Gastrocnemius medialis (tissue), 4 donors: ENCODE results near the gene CUL9. TPM values are rescaled to one million over a fixed set of nuclear protein-coding genes. Genes with fewer than 3 reads are reported as not detected.
A peak's percentile ranks its signal among the peaks of the same experiment; 100 is the strongest.

Experiments used
- ATAC-seq, 2 donors: fragments of 150-250 bp; one replicate each; pipeline ENCODE4 v1.9.1; 2016
- DNase-seq, 2 donors: peaks; one replicate each; pipeline ENCODE4 v3.0.0-alpha.2; 2019
- H3K27ac ChIP-seq, 4 donors: fragments of 200-600 bp; sonication (generic); 1 replicate in 1 of 4; 2 replicates in 3 of 4; pipeline ENCODE4 v1.5.1; 2016 to 2018; ENCODE audit warnings: mild to moderate bottlenecking in 2 of 4, moderate library complexity in 1 of 4
- H3K27me3 ChIP-seq, 3 donors: fragments of 200-600 bp; sonication (generic) in 2 of 3; 1 replicate in 1 of 3; 2 replicates in 2 of 3; pipeline versions ENCODE4 v1.5.1 to v1.6.0; 2016 to 2019; ENCODE audit warnings: mild to moderate bottlenecking in 1 of 3, moderate library complexity in 1 of 3
- H3K36me3 ChIP-seq, 2 donors: fragments of 200-600 bp; sonication (generic) in 1 of 2; one replicate each; pipeline ENCODE4 v1.5.1; 2017 to 2018
- H3K4me1 ChIP-seq, 2 donors: fragments of 200-600 bp; sonication (generic) in 1 of 2; one replicate each; pipeline ENCODE4 v1.5.1; 2016 to 2017; ENCODE audit warnings: mild to moderate bottlenecking in 2 of 2
- H3K4me3 ChIP-seq, 4 donors: fragments of 200-600 bp; sonication (generic) in 3 of 4; 1 replicate in 1 of 4; 2 replicates in 3 of 4; pipeline ENCODE4 v1.5.1; 2016 to 2019; ENCODE audit warnings: mild to moderate bottlenecking in 2 of 4
- H3K9me3 ChIP-seq, 3 donors: fragments of 200-600 bp; sonication (generic) in 2 of 3; 1 replicate in 1 of 3; 2 replicates in 2 of 3; pipeline ENCODE4 v1.5.1; 2016 to 2019
- POLR2A ChIP-seq, 2 donors: fragments of 450-650 bp; IDR thresholded peaks; one replicate each; pipeline ENCODE4 v1.6.1; 2017; ENCODE audit warnings: antibody characterized with exemption in 2 of 2, mild to moderate bottlenecking in 2 of 2, moderate library complexity in 2 of 2
- in situ Hi-C, 4 donors: fragments of 200-750 bp; cut with MboI; loops; one replicate each; pipeline versions ENCODE4 v1.15.0 to v1.8.0; 2017; ENCODE audit warnings: low sequenced_read_pairs in 4 of 4
- intact Hi-C: fragments of 100-400 bp; cut with DNase I; formaldehyde crosslinking; loops from one replicate; pipeline ENCODE4 v1.15.1; 2023; ENCODE audit warnings: low total_unique reads
- total RNA-seq, 4 donors: library from RNA; depleted of rRNA; stranded (reverse); fragments of >200 nt; gene quantifications; one replicate each; pipeline versions ENCODE4 v1.1.0 to v1.2.3, GENCODE V29; 2016
- TF ChIP-seq, protein P1 (sequence below), 5 experiments: fragments of 450-650 bp in 3 of 5; fragments of 200-600 bp in 2 of 5; sonication (generic) in 2 of 5; IDR thresholded peaks in 4 of 5; conservative IDR thresholded peaks in 1 of 5; 1 replicate in 4 of 5; 2 replicates in 1 of 5; pipeline ENCODE4 v1.5.1; 2016 to 2019; ENCODE audit warnings: antibody characterized with exemption in 5 of 5, mild to moderate bottlenecking in 3 of 5, moderate library complexity in 3 of 5

The CUL9 gene
- total RNA-seq, 4 donors from 2014 or later, result 5.3 to 20.1 (median 7.1) TPM

DNA sequence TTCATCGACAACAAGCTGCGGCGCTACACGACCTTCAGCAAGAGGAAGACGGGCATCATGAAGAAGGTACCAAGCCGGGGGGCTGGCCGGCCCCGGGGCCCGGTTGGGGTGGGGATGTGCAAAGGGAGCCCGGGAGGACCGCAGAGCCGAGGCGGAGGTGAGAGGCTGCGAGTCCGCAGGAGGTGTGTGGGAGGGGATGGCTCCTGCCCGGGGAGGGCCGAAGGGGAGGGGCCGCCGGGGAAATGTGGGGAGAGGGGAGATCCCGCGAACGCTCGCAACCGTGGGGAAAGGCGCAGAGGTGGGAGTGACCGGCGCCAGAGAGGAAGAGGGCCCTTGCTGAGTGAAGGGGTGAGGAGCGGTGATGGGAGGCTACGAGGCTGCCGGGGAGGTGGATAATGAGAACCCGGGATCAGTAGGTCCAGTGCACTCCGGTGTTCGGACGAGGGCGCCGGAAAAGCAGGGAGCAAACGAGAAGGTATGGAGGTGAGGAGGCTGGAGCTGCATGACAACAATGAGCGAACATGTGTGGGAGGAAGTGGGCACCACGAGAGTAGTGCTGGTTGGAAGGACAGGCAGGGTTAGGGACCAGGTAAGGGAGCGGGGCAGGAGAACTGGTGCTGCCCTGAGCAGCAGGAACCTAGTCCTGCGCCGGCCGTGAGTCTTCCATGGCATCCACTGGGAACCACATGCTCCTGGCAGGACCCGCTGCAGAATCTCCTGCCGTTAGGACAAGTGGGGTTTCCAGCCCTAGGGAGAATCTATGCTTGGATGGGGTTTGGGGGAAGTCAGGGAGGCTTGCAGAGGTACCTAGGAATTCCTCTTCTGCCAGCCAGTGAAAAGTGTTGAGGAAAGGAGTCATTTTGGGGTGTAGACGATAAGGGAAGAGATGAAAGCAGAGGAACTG lies 9.6 kb upstream of the CUL9 start:
- TF ChIP-seq, protein P1, sequence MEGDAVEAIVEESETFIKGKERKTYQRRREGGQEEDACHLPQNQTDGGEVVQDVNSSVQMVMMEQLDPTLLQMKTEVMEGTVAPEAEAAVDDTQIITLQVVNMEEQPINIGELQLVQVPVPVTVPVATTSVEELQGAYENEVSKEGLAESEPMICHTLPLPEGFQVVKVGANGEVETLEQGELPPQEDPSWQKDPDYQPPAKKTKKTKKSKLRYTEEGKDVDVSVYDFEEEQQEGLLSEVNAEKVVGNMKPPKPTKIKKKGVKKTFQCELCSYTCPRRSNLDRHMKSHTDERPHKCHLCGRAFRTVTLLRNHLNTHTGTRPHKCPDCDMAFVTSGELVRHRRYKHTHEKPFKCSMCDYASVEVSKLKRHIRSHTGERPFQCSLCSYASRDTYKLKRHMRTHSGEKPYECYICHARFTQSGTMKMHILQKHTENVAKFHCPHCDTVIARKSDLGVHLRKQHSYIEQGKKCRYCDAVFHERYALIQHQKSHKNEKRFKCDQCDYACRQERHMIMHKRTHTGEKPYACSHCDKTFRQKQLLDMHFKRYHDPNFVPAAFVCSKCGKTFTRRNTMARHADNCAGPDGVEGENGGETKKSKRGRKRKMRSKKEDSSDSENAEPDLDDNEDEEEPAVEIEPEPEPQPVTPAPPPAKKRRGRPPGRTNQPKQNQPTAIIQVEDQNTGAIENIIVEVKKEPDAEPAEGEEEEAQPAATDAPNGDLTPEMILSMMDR (IDR thresholded peaks at IDR 0.05 in 4 of 5, conservative IDR thresholded peaks at IDR 0.05 in 1 of 5), result no peak
- TF ChIP-seq POLR2A (IDR thresholded peaks at IDR 0.05), result peak in 1 of 2 donors; percentile 22

DNA sequence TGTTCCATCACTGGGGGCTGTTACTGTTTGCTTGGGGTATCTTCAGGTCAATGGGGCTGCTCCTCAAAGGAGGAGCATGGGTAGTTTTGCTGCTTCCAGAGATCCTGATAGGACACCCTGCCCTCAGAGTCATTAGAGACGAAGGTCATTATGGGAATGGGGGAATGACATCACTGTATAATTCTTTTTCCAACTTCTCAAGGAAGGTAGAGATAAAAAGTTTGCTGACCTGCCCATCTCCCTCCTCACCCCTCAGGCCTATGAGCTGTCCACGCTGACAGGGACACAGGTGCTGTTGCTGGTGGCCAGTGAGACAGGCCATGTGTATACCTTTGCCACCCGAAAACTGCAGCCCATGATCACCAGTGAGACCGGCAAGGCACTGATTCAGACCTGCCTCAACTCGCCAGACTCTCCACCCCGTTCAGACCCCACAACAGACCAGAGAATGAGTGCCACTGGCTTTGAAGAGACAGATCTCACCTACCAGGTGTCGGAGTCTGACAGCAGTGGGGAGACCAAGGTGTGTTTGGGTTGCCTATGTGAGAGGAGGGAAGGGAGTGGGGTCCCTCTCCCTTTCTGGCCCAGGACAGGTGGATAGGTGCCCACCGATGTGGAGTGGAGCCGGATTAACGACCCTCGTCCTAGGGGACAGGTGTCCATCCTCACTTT lies 8.3 kb upstream of the CUL9 start:
- intact Hi-C loops, result loop anchor here (2.0 to 10.0 kb wide), 7 partner anchors 194 to 1439 kb away; partner anchors contain the start of genes ABCC10, BICRAL, HSP90AB1 and POLH
- no peak for ATAC-seq
- H3K27ac ChIP-seq, result peak overlapping the region; percentile 89 to 98 (median 92)
- H3K36me3 ChIP-seq, result peaks cover 0 to 29% of the 10 kb centered on the region in 2 donors
- no peaks in the 10 kb centered on the region for H3K27me3 ChIP-seq
- DNase-seq, result no peak
- TF ChIP-seq POLR2A (IDR thresholded peaks at IDR 0.05), result no peak
- TF ChIP-seq, protein P1 (IDR thresholded peaks at IDR 0.05 in 4 of 5, conservative IDR thresholded peaks at IDR 0.05 in 1 of 5), result no peak
- H3K4me3 ChIP-seq, result peak overlapping the region; percentile 68 to 96 (median 92)
- no peaks in the 10 kb centered on the region for H3K9me3 ChIP-seq
- in situ Hi-C loops, result no loop called here
- H3K4me1 ChIP-seq, result peaks cover 30 to 41% of the 10 kb centered on the region in 2 donors

More for the DNA sequence above, 9.6 kb upstream of the CUL9 start:
- Histone ChIP-seq H3K4me3 (peak overlapping the region; percentile 86 to 96 (median 92)), H3K36me3 (peaks cover 0 to 18% of the 10 kb centered on the region in 2 donors), H3K27ac (peak overlapping the region; percentile 89 to 98 (median 92)), H3K27me3 (no peaks in the 10 kb centered on the region), H3K9me3 (no peaks in the 10 kb centered on the region), H3K4me1 (peaks cover 30 to 41% of the 10 kb centered on the region in 2 donors)
- peak; percentile 15 to 41 for DNase-seq
- intact Hi-C loops (loop anchor here (2.0 to 10.0 kb wide), 7 partner anchors 195 to 1438 kb away; partner anchors contain the start of genes ABCC10, BICRAL, HSP90AB1 and POLH), in situ Hi-C loops (no loop called here)
- no peak for ATAC-seq

GRCh38 chr6:43174263-43175112 lies 7.5 kb upstream of the CUL9 start:
- intact Hi-C loops, result loop anchor here (5.0 to 10.0 kb wide), 6 partner anchors 193 to 1440 kb away; partner anchors contain the start of genes ABCC10, BICRAL, POLH and TFEB
- peaks cover 0 to 36% of the 10 kb centered on the region in 2 donors for H3K36me3 ChIP-seq
- in situ Hi-C loops, result no loop called here
- TF ChIP-seq, protein P1 (IDR thresholded peaks at IDR 0.05 in 4 of 5, conservative IDR thresholded peaks at IDR 0.05 in 1 of 5), result peak in 3 of 5 experiments; percentile 28 to 48 (median 36)
- peak; percentile 64 to 82 for TF ChIP-seq POLR2A (IDR thresholded peaks at IDR 0.05)
- H3K9me3 ChIP-seq, result no peaks in the 10 kb centered on the region
- H3K4me1 ChIP-seq, result peaks cover 30 to 41% of the 10 kb centered on the region in 2 donors
- peak overlapping the region; percentile 51 to 88 (median 65) for H3K4me3 ChIP-seq
- peak; percentile 99 for DNase-seq
- peak; percentile 77 to 79 for ATAC-seq
- H3K27me3 ChIP-seq, result no peaks in the 10 kb centered on the region
- peak overlapping the region; percentile 89 to 98 (median 92) for H3K27ac ChIP-seq
